ENCODE results near the gene ABTB1.
"Not testable (repeated sequence)": the region's sequence is repeated elsewhere in the genome, so short reads cannot be mapped to it uniquely, and the experiment has no call there.

The ABTB1 gene

DNA sequence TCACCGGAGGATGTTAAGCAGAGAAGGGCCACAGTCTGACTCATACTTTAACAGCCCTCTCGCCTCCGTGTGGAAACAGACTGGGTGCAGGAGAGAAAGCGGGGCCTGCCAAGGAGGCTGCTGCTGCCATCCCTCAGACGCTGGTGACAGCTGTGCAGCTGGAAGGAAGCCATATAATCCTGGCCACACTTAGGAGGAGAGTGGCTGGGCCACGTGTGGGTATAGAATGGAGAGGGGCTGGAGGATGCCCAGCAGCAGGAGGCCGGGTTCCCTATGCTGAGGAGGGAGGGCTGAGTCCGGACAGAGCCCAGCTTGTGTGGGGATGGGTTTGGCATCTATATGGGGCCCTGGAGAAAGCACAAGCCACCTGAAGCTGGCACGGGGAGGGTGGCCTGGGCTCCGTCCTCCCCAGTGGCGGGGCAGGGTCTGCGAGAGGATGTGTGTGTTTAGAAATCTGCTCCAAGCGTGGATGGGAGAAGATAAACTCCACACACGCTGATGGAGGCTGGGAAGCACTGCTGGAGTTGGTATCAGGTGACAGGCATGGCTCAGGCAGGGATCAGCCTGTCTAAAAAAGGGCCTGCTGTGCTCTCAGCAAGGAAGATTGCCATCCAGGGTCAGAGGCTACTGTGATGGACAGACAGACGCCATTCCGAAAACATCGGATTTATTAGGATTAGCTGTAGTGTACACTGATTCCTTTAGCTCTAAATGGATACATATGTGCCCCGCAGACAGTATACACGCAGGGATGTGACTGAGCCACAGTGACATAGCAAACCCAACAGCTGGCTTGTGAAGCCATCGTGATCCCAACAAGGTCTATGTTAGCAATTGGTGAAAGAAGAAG, 15.9 kb downstream of the ABTB1 start:
- no peak for DNase-seq

DNA sequence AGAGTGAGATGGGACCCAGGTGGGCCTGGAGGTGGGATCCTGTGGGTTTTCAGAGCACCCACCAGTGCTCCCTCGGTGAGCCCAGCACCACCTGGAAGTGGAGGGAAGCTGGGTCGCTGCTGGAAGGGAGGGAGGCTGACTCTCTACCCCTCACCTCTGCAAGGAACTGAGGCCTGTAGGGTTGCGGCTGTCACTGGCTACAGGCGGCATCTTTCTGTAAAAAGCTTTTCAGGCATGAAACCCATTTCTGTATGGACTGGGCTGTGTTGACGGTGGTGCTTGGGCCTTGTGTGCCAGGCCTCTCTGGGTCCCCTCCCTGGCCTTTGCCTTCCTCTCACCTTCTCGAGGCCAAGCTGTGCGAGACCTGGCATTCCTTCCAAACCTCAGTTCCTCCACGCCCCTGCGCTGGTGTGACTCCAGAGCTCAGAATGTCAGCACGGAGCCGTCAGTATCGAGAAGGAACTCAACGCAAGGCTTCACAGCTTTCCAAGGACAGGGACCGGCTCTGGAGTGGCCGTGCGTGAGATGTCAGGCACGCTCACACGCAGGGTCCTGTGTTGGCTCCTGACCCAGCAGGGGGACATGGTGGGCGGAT, 16.6 kb downstream of the ABTB1 start:
- no peak for DNase-seq

DNA sequence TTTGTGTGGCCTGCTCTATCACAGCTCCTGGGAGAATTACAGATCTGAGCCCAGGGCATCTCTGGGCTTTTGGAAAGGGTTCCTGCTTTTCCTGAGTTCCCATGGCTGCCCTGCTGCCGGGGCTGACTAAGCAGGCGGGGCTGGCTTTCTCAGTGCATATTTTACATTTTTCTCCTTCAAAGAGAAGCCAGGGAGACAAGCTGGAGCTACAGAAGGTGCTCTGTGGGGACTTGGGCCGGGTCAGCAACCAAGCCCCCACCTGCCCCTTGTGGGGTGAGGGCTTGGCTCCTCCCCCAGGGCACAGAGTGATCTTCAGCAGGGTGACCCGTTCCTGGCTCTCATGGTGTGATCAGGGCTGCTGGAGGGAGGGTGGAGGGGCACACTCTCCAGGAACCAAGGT, 17.4 kb downstream of the ABTB1 start:
- no peak for DNase-seq

DNA sequence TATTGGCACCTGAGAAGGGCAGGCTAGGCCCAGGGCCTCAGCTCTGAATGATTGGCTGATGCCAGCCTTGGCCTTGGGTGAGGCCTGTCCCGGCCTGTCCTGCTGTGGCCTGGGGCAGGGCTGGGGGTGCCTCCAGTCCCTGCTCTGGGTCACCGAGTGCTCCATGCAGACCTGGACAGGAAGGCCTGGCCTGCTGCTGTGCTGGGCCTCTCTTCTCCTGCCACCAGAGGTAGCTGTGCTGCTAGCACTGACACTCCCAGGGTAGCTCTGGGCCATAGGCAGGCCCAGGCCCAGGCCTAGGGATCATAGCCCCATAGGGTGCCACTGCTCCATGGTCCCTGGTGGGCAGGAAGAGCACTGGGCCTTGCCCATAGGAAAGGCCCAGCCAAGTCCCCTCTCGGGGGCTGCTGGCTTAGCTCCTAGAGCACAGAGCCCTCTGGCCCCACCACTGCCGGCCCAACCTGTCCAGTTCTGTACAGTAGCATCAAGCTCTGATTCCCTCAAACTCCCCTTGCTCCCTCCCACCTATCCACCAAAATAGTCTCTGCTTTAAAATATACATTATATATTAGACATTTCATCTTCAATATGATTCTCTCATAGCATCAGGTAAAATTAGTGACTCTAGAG, 18.2 kb downstream of the ABTB1 start:
- DNase-seq: no peak

DNA sequence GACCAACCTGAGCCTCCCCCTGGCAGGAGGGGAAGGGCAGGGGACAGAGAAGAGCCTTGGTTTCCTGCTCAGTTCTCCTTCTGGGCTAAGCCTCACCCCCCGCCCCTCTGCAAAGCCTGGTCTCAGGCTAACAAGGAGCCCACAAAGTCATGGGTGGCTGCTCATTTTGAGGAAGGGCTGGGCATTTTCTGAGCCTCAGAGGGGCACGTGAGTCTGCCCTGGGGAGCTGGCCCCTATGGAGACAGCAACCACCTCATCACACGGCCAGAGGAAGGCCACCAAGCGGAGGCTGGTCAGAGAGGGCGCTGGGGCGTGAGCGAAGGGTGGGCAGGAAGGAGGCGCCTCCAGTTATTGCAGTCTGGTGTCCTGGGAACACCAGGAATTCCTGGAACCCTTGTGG, 18.7 kb downstream of the ABTB1 start:
- DNase-seq: no peak

DNA sequence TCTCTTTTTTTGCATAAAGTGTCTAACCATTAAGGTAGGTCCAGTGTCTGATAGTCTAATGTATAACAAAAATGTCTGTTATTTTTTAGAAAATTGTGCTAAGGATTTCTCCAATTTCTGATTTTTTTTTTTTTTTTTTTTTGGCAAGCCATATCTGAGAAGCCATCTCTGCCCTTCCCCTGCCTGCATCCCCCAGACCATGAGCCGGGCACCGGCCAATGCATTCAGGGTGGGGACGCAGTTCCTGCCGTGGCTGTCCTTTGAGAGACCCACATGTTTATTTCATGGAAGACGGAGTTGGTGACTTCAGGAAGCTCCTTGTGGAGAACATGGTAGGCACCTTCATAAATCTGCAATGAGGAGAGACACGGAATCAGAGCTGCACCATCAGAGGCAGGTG, 19.2 kb downstream of the ABTB1 start:
- DNase-seq: no peak

DNA sequence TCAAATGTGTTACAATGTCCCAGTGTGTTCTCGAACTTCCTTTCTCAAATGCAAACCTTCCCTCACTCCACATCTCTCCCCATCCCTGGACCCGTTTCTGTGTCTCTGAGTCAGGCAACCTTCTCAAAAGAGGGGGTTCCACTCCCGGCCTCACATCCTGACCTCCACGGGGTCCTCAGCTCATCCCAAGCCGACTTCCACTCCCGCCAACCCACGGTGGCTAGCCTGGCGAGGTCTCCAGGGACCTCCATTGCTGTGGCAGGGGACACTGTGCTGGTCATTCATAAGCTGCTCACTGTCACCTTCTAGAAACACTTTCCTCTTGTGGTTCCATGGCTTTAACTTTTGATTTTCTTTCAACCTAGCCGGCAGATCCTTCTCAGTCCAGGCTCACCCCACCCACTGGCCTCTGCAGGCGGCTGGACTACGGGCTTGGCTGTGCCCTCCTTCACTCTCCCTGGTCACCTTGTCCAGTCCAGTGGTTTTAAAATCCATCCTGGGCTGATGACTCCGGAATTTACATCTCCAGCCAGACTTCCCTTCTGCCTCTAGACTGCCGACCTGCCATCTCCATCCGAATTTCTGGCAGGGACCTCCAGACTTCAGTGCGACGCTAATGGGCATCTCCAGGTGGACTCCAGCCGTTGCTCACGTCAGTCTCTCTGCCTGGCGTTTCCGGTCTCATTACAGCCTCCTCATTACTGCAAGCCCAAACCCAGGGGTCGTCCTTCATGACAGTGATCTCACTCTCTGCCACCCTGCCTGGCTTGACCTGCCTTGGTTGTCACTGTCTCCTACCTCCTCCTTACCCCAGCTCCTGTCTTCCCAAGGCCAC, 20.0 kb downstream of the ABTB1 start:
- no peak for DNase-seq

DNA sequence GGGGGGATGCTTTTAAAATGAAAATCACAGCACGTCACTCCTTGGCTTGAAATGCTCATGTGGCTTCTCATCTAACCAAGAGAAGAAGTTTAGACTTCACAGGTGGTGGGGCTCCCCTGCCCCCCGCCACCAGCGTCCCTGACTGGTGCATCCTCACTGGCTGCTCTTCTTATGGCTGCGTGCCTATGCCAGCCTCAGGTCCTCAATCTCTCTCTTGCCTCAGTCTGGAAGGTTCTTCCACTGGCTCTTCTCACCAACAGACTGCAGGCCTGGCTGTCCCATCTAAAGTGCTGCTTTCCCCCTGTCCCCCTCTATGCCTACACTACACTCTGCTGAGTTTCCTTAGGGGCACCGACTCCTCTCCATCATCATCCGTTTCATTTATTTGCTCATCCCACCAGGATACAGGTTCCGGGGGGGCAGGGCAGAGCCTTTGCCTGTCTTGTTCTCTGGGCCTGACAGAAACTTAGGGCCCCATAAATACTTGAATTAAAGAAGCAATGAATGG, 20.6 kb downstream of the ABTB1 start:
- no peak for DNase-seq

DNA sequence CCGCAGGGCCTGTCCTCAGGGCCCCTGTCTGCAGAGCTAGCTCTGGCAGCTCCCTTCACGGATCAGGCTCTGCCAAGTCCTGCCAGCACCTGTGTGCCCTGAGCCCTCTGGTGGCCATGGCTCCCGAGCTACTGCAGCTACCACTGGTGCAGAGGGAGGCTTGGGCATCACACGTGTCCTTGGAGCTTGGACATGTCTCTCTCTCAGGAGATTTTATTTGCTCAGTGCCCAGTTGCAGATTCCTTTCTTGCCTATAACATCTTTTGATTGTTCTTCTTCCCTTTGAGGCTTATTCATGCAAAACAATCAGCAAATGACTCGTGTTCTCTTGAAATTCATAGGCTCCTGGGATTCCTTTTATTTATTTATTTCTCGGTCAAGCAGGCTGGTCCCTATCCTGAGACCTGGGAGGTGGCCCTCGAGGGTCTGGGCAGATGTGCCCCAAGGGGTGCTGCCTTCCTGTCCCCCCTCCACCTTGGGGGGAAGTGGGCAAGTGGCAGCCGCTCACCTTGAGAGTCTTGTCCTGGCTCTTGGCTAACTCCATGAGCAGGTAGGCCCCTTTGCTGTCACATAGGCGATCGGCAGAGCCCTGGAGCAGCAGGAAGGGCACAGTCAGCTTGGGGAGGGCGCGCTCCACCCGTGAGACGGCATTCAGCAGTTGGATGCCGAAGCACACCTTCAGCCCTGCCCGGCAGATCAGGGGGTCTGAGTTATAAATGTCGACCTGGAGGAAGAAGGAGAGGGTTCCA, 21.9 kb downstream of the ABTB1 start:
- no peak for DNase-seq

DNA sequence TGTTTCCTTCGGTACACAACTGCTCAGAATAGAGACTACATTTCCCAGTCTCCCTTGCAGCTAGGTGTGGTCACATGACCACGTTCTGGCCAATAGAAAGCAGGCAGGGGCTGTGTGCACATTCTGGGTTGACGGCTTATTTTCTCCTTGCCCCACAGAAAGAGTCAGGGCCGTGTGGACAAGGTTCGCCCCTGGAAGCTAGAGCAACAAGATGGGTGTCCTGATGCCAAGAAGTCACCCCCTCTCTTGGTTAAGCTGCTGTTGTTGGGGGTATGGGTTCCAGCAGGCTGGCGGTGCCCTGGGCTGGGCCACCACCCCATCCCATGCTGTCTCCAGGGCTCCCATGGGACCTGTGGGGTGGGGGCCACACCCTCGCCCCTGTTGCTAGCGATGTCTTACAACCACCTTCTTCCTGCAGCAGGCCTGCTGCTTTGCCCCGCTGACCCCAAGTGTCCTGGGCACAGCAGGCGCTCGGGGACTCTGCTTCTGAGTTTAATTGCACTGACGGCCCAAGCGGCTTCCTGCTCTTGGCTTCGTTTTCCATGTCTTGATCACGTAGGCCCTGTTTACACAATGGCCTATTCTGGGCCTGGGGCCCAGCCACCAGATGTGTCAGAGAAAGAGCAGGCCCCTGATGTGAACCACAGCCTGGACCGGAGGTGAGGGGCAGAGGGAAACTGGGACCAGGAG, 24.9 kb downstream of the ABTB1 start:
- DNase-seq: no peak

DNA sequence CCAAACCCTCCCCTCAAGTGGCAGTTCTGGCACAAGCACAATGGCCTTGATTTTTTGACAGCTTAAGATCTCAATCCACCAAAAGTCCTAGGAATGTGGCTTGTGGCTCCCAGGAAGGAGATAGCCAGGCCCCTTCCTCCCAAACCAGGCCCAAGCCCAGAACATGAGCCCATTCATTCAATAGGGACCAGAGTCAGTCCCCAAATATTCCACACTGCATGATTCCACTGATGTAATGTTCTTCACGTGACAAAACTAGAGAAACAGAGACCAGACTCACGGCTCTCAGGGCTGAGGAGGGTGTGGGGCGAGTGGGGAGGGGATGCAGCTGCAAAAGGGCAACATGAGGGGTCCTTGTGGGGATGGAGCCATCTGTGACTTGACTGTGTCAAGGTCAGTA, 25.5 kb downstream of the ABTB1 start:
- no peak for DNase-seq

DNA sequence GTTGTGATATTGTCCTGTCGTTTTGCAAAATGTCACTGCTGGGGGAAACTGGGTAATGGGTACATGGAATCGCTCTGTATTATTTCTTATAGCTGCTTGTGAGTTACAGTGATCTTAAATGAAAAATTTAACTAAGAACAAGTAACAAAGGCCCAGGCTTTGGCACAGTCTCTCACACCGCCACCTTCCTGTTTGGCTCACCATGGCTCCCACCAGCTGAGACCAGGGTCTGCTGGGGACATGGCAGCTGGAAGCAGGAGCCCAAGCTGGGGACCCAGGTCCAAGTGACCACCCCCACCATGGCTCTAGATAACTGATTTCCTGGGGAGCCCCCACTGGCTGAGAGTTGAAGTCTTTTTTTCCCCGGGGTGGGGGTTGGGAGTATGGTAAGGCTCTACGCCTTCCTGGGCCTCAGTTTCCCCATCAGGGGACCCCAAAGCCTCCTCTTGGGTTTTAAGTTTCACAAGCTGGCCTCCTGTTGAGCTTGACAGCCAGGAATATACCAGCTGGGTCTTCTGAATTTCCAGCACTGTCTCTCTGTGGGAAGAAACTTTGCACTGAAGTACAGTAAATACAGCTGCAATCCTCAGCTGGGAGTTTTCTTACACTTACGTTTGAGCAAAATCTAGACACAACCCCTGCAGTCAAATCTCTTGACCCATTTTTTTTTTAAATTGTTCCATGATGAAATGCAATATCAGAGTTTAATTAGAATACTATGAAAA, 26.1 kb downstream of the ABTB1 start:
- DNase-seq: no peak

DNA sequence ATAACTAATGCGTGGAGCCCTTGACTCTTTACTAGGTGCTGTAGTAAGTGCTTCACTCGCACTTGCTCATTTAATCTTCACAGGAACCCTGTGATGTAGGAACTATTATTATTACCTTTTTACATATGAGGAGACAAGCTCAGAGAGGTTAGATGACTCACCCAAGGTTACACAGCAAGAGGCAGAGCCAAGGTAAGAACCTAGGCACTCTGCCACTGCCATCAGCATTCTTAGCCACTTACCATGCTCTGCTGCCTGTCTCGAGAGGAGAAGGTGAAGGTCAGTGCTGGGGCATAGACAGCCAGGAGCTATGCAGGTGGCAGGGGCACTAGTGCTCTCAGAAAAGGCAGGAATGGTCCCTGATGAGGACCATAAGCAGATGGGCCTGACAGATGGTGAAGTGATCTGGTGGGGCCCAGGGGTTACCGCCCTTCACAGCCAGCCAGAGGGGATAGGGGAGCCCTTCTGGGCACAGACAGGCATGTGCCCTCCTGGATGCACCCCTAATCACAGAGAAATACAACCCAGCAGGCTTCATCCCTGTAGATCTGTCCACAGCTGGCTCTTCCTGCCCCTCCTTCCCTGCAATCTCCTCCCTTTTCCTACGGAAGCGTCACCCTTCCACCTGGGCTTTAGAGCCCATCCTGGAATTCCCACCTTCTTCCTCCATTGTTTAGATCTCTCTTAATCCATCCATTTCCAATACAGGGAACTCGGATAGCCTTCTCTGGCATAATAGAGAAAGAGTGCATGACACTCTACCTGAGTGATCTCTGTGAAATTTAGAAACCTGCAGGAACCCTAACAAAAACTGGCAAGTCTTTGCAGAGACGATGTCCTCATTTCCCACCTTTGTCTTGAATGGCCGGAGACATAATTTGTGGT, 26.9 kb downstream of the ABTB1 start:
- DNase-seq: no peak

DNA sequence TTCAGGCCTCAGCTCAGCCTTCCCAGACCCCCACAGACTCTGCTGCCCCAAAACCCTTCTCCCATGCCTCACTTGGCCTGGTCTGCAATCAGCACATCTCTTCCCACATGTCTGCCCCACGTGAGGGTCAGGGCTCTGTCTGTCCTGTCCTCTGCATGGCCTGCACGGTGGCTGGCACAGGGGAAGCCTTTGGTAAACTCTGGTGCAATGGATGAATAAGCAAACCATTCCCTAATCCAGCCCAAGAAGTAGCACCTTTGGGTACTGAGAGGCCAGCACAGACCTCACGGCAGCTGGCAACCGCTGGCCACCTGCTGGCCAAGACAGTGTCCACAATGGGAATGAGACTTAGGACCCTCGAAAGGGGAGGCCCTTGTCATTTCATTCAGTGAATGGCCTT, 27.7 kb downstream of the ABTB1 start:
- DNase-seq: no peak

DNA sequence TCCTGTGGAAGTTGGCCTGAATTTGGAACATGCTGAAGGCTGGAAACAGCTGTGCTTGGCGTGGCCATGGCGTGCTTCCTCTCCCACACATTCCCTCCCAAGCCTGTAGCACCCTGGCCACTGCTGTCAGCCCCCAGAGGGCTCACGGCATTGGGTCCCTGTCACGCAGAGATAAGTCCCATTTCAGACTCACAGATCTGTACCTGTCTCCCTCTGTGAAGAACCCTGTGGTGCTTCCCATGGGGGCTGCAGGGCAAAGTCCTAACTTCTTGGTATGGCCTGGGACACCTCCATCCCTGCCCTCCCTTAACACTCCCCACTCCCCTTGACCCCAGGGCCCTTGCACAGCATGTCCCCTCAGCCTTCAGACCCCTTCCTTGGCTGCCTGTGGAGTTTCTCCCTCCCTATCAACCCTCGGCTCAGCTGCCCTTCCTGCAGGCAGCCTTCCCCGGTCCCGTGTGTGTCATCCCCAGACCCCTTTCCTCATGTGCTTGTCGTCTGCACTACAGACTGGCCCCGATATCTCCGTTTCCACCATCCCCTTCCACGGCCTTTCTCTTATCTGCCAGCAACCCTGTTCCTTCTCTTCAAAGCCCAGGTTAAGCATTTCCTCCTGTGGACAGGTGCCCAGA, 28.6 kb downstream of the ABTB1 start:
- DNase-seq: no peak

DNA sequence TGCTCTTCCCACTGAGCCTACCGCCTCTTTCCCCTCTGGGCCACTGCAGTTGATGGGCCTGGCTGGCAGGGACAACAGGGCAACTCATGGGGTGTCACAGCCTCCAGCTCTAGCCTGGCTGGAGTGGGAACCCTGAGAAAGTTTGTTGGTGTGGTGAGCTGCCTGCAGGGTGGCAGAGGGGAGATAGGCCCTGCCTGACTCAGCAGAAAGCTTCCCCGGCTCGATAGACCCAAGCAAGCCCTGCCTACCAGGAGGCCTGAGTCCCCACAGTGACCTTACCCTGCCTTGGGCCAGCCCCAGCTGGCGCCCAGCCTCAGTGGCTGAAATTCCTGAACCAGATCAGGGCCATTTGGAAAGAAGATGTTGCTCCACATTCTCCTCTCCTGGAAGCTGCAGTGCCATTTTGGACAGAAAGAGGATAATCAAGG, 29.4 kb downstream of the ABTB1 start:
- no peak for DNase-seq

DNA sequence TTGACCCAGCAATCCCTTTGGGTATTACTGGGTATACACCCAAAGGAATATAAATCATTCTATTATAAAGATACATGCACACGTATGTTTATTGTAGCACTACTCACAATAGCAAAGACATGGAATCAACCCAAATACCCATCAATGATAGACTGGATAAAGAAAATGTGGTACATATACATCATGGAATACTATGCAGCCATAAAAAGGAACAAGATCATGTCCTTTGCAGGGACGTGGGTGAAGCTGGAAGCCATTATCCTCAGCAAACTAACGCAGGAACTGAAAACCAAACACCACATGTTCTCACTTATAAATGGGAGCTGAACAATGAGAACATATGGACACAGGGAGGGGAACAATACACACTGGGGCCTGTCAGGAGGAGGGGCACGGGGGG, 32.1 kb downstream of the ABTB1 start:
- not testable (repeated sequence) for DNase-seq

DNA sequence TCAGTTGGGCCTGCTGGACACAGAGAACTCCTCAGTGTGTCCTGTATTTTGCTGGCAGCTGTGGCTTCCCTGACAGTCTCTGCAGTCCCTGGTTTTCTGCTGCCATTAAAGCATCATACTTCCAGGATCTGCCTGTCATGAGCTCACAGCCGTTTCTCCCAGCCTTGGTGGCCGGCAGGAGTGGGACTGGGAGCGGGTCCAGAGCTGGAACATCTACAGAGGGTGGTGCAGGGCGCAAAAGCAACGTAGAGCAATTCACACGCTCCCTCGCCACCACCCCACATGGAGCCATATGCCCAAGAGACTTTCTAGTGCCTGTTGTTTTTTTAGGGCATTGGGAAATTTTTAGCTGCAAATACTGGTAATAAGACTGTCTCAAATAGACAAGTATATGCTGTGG, 33.6 kb downstream of the ABTB1 start:
- DNase-seq: no peak

DNA sequence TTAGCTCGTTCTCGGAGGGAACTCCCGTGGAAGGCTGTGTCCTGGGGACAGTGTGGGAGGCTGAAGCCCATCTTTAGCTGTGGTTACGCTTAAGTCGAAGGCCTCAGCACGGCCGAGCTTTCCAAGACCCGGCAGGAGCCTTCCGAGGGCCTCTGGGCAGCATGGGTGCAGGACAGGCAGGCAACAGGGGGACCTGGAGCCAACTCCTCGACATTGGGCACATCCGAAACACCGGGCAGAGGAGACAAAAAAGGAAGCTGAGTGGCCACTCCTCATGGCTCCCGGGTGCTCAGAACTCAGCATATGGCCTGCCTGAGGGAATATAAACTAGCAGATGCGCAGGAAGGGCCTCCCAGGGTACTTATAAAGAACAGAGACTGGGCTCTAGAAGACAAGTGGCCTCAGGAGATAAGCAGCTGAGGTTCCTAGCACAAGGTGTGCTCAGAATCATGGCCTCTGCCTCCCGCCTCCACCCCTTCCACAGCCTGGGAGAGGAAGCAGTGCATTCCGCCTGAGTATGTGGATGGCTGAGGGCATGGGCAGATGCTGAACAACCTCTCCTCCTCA, 34.1 kb downstream of the ABTB1 start:
- no peak for DNase-seq
